B cell (primary cell): Measurements from ENCODE around the gene TRPV6. TPM values are rescaled to one million over a fixed set of nuclear protein-coding genes. Genes with fewer than 3 reads are reported as not detected.

Experiments used
- ATAC-seq: fragments of 200-7000 bp; cut with Tn5 transposase; one replicate; pipeline ENCODE4 v1.10.0; 2021; ENCODE audit warnings: low read depth, mild to moderate bottlenecking, moderate number of reproducible peaks, moderate library complexity
- CTCF ChIA-PET: fragments of 350-600 bp; sonication (Branson Sonifier 250); formaldehyde crosslinking; loops from one replicate; lab custom pipeline; 2021; ENCODE audit warnings: antibody characterized with exemption, inconsistent platforms; lab: Charles Lee
- POLR2A ChIA-PET: fragments of 350-600 bp; sonication (Branson Sonifier 250); formaldehyde crosslinking; loops from one replicate; lab custom pipeline; 2021; ENCODE audit warnings: antibody characterized with exemption; lab: Charles Lee
- DNase-seq: peaks from one replicate; pipeline ENCODE4 v3.0.0; 2013
- H2AFZ ChIP-seq: 2 replicates; pipeline ENCODE4 v1.6.1; 2012; ENCODE audit warnings: mild to moderate bottlenecking, low read depth, low read length; ENCODE audit not compliant: insufficient read depth, poor library complexity, severe bottlenecking
- H3K27ac ChIP-seq, 2 donors: 1 replicate in 1 of 2; 2 replicates in 1 of 2; pipeline ENCODE4 v1.5.1; 2012 to 2013; ENCODE audit warnings: low read length in 2 of 2, mild to moderate bottlenecking in 2 of 2, moderate library complexity in 1 of 2
- H3K27me3 ChIP-seq, 4 experiments: fragments of 200-600 bp in 1 of 4; sonication (generic) in 1 of 4; replicated peaks in 1 of 4; 1 replicate in 2 of 4; 2 replicates in 2 of 4; pipeline versions ENCODE4 v1.6.1 to v1.7.0; 2013 to 2016; ENCODE audit warnings: low read length in 3 of 4, mild to moderate bottlenecking in 2 of 4, mixed read lengths in 1 of 4, moderate library complexity in 1 of 4; ENCODE audit not compliant: insufficient read depth in 4 of 4, control insufficient read depth in 3 of 4; ENCODE audit errors: control extremely low read depth in 1 of 4
- H3K36me3 ChIP-seq, 2 experiments: replicated peaks in 1 of 2; 1 replicate in 1 of 2; 2 replicates in 1 of 2; pipeline versions ENCODE4 v1.6.1 to v1.7.1; 2013; ENCODE audit warnings: low read length in 1 of 2; ENCODE audit not compliant: insufficient read depth in 2 of 2, control insufficient read depth in 1 of 2; ENCODE audit errors: control extremely low read depth in 1 of 2, extremely low read depth in 1 of 2
- H3K4me1 ChIP-seq, 2 donors: fragments of 200-600 bp in 1 of 2; sonication (generic) in 1 of 2; 1 replicate in 1 of 2; 2 replicates in 1 of 2; pipeline versions ENCODE4 v1.5.1 to v1.6.1; 2013 to 2017; ENCODE audit warnings: low read length in 2 of 2; ENCODE audit not compliant: control insufficient read depth in 2 of 2, insufficient read depth in 2 of 2
- H3K4me2 ChIP-seq: replicated peaks from 2 replicates; pipeline ENCODE3; 2012; ENCODE audit warnings: mild to moderate bottlenecking, low read depth, low read length; ENCODE audit not compliant: poor library complexity, severe bottlenecking
- H3K4me3 ChIP-seq, 5 experiments: fragments of 200-600 bp in 1 of 5; sonication (generic) in 1 of 5; 1 replicate in 3 of 5; 2 replicates in 2 of 5; pipeline versions ENCODE4 v1.5.1 to v1.7.0; 2011 to 2016; ENCODE audit warnings: low read length in 4 of 5, mild to moderate bottlenecking in 4 of 5, low read depth in 2 of 5, control low read depth in 1 of 5, moderate library complexity in 1 of 5; ENCODE audit not compliant: insufficient read depth in 1 of 5; ENCODE audit errors: control extremely low read depth in 1 of 5, extremely low read depth in 1 of 5
- H3K79me2 ChIP-seq: fragments of 200-600 bp; sonication (generic); one replicate; pipeline ENCODE4 v1.6.0; 2016; ENCODE audit warnings: low read length; ENCODE audit not compliant: control insufficient read depth, insufficient read depth
- H3K9ac ChIP-seq: fragments of 200-600 bp; sonication (generic); 2 replicates; pipeline ENCODE4 v1.6.1; 2017; ENCODE audit warnings: mild to moderate bottlenecking, low read length, moderate library complexity
- H3K9me3 ChIP-seq, 3 donors: one replicate each; pipeline versions ENCODE4 v1.6.1 to v1.7.1; 2013; ENCODE audit warnings: low read length in 2 of 3; ENCODE audit not compliant: control insufficient read depth in 2 of 3, insufficient read depth in 1 of 3; ENCODE audit errors: control extremely low read depth in 1 of 3
- H4K20me1 ChIP-seq: 2 replicates; pipeline ENCODE4 v1.6.0; 2012; ENCODE audit warnings: mild to moderate bottlenecking, low read length; ENCODE audit not compliant: insufficient read depth, control insufficient read depth, poor library complexity, severe bottlenecking
- H3K27ac Mint-ChIP-seq: one replicate; pipeline ENCODE4 v1.8.0; 2021; ENCODE audit warnings: mixed read lengths
- H3K27me3 Mint-ChIP-seq: one replicate; pipeline ENCODE4 v1.8.0; 2021; ENCODE audit warnings: mixed read lengths
- H3K4me1 Mint-ChIP-seq: one replicate; pipeline ENCODE4 v1.8.0; 2021; ENCODE audit warnings: mixed read lengths
- H3K4me3 Mint-ChIP-seq: one replicate; pipeline ENCODE4 v1.8.0; 2021; ENCODE audit warnings: mixed read lengths
- H3K9me3 Mint-ChIP-seq: one replicate; pipeline ENCODE4 v1.8.0; 2022; ENCODE audit warnings: mixed read lengths; ENCODE audit not compliant: insufficient read depth
- EZH2 ChIP-seq: IDR thresholded peaks from 2 replicates; pipeline ENCODE4 v1.6.1; 2012; ENCODE audit warnings: borderline replicate concordance, low read depth, mild to moderate bottlenecking, moderate library complexity, low read length; ENCODE audit not compliant: insufficient read depth, poor library complexity, severe bottlenecking
- WGBS: methylation state at CpG from one replicate; pipeline ENCODE4 v1.1.5; 2013; ENCODE audit warnings: missing lambda C conversion rate; ENCODE audit not compliant: insufficient coverage; 5-methylcytosine and 5-hydroxymethylcytosine counted together
- intact Hi-C: fragments of 100-400 bp; cut with micrococcal nuclease; formaldehyde crosslinking; loops from one replicate; pipeline ENCODE4 v1.10.0; 2022
- polyA plus RNA-seq: library from polyadenylated mRNA; depleted of rRNA; stranded (reverse); fragments of >200 nt; gene quantifications from 2 replicates; pipeline ENCODE4 v1.2.3, GENCODE V29; 2012
- total RNA-seq, 2 donors: library from RNA; stranded (reverse); fragments of 120-200 nt in 1 of 2; gene quantifications; 1 replicate in 1 of 2; 2 replicates in 1 of 2; pipeline versions ENCODE4 v1.2.3 to v1.2.4, GENCODE V29; 2013 to 2022
- TF ChIP-seq, protein P1 (sequence below): fragments of 200-600 bp; IDR thresholded peaks from one replicate; pipeline ENCODE4 v1.8.0; 2022; ENCODE audit warnings: antibody characterized with exemption, mild to moderate bottlenecking

Gene TRPV6
- total and polyA plus RNA-seq, 2 donors (not counting 1 experiment from before 2014, with no cell fraction given): not detected

DNA sequence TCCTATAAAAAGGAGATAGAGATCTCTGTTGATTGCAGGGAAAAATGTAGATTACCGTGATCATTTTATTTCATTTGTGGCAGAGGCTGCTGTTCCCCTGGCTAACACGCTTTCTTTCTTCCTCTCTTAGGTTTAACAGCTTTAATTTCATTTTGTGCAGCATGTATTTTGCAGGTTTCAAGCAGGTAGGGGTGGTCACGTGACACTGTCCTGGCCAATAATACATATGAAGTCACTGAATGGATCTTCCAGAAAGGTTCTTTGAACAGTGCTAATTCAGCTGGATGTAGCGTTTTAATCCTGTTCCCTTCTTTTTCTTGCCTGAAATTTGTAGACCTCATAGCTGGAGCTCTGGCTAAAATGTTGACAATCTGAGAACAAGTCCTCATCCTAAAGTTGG is 34.3 kb downstream of the TRPV6 start:
- H3K9me3 Mint-ChIP-seq: no peaks in the 10 kb centered on the region
- H3K4me1 Mint-ChIP-seq: peaks cover 16% of the 10 kb centered on the region
- Histone ChIP-seq H3K4me3 (no peak overlapping the region), H3K4me2 (no peak overlapping the region), H4K20me1 (no peaks in the 10 kb centered on the region), H3K4me1 (peaks cover 12 to 20% of the 10 kb centered on the region in 2 donors), H3K36me3 (no peaks in the 10 kb centered on the region), H2AFZ (no peak overlapping the region), H3K9me3 (no peaks in the 10 kb centered on the region), H3K27ac (no peak overlapping the region), H3K27me3 (no peaks in the 10 kb centered on the region), H3K9ac (no peak overlapping the region), H3K79me2 (no peaks in the 10 kb centered on the region)
- H3K4me3 Mint-ChIP-seq: no peak overlapping the region
- ChIA-PET CTCF (interaction anchor here (1.0 to 3.4 kb wide), 15 partner anchors 11 to 364 kb away, joined by 3 to 21 read pairs (median 7); no protein-coding TSS in a partner anchor), POLR2A (no interaction called here)
- no peak overlapping the region for H3K27ac Mint-ChIP-seq
- intact Hi-C loops: loop anchor here (5.0 kb wide), 1 partner anchor 139 kb away; no protein-coding TSS in a partner anchor
- DNase-seq: no peak
- no peaks in the 10 kb centered on the region for H3K27me3 Mint-ChIP-seq
- TF ChIP-seq EZH2: no peak
- TF ChIP-seq, protein P1, sequence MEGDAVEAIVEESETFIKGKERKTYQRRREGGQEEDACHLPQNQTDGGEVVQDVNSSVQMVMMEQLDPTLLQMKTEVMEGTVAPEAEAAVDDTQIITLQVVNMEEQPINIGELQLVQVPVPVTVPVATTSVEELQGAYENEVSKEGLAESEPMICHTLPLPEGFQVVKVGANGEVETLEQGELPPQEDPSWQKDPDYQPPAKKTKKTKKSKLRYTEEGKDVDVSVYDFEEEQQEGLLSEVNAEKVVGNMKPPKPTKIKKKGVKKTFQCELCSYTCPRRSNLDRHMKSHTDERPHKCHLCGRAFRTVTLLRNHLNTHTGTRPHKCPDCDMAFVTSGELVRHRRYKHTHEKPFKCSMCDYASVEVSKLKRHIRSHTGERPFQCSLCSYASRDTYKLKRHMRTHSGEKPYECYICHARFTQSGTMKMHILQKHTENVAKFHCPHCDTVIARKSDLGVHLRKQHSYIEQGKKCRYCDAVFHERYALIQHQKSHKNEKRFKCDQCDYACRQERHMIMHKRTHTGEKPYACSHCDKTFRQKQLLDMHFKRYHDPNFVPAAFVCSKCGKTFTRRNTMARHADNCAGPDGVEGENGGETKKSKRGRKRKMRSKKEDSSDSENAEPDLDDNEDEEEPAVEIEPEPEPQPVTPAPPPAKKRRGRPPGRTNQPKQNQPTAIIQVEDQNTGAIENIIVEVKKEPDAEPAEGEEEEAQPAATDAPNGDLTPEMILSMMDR: no peak
- ATAC-seq: no peak
- 95% methylated on average over 2 of the region's 4 CpGs for WGBS

DNA sequence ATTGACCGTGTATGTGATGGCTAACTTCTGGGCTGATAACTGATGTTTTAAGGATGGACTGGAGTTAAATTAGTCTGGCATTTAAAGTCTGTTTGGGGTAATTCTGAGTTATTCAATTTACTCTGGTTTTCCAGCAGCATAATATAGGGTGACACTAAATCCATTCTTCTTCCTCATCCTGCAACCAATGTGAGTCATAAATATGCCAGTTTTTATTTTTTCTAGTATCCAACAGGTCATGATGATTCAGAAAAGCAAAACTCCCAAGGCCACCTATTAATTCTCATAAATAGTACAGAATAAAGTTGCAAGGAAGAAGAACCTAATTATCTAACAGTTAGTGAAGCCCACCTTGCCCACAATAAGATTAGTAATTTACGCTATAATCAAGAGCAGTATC is 38.2 kb downstream of the TRPV6 start:
- intact Hi-C loops: no loop called here
- TF ChIP-seq EZH2: no peak
- TF ChIP-seq, protein P1: no peak
- CTCF ChIA-PET: no interaction called here
- Mint-ChIP-seq H3K27me3 (no peaks in the 10 kb centered on the region), H3K9me3 (no peaks in the 10 kb centered on the region), H3K4me3 (no peak overlapping the region), H3K27ac (no peak overlapping the region), H3K4me1 (no peaks in the 10 kb centered on the region)
- no peaks in the 10 kb centered on the region for H4K20me1 ChIP-seq
- H3K27me3 ChIP-seq: no peaks in the 10 kb centered on the region
- 100% methylated on average over 1 of the region's 2 CpGs for WGBS
- no peak overlapping the region for H2AFZ ChIP-seq
- H3K4me3 ChIP-seq: no peak overlapping the region
- H3K9ac ChIP-seq: no peak overlapping the region
- no peaks in the 10 kb centered on the region for H3K36me3 ChIP-seq
- no peak overlapping the region for H3K27ac ChIP-seq
- H3K79me2 ChIP-seq: no peaks in the 10 kb centered on the region
- H3K4me2 ChIP-seq: no peak overlapping the region
- POLR2A ChIA-PET: no interaction called here
- no peak for DNase-seq
- no peak for ATAC-seq
- H3K9me3 ChIP-seq: no peaks in the 10 kb centered on the region
- H3K4me1 ChIP-seq: no peaks in the 10 kb centered on the region
